ENCODE measurements around the gene CPA5. TPM values are rescaled to one million over a fixed set of nuclear protein-coding genes. Genes with fewer than 3 reads are reported as not detected.

CPA5 gene
- total RNA-seq, 2 donors from 2014 or later: not detected

DNA sequence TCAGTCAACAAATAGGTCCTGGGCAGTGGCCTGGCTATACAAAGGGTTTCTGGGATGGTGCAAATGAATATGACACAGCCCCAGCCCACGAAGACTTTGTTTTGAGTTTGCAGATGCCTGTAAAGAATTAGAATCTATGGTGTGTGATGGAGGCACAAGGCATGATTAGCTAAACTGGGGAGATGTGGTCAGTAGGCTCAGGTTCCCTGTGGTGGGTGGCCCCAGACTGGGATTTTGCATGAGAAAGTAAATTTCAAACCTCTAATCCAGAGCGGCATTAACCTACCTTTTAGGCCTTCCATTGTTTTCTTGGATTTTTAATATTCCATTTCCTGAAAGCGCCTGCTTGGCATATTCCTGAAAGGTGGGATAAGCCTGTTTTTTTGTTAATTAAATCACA, 6.4 kb upstream of the CPA5 start:
- Mint-ChIP-seq H3K36me3 (ENCODE audit: low read depth) (no peaks in the 10 kb centered on the region), H3K27me3 (ENCODE audit: insufficient read depth) (no peaks in the 10 kb centered on the region), H3K4me3 (no peak overlapping the region), H3K4me1 (peaks cover 6% of the 10 kb centered on the region), H3K27ac (no peak overlapping the region), H3K9me3 (no peaks in the 10 kb centered on the region)
- WGBS, 2 experiments (ENCODE audit: insufficient coverage in 1 of 2, insufficient read length in 1 of 2): 59 to 81% methylated on average over 2 to 3 of the region's 3 CpGs
- Histone ChIP-seq H3K27me3 (ENCODE audit: control insufficient read depth, insufficient read depth, low read length, poor library complexity, severe bottlenecking) (no peaks in the 10 kb centered on the region), H3K4me1 (ENCODE audit: control insufficient read depth, insufficient read depth, low read length) (no peaks in the 10 kb centered on the region), H3K9me3 (ENCODE audit: control insufficient read depth, low read length) (no peaks in the 10 kb centered on the region), H3K36me3 (ENCODE audit: control insufficient read depth, insufficient read depth, low read length) (no peaks in the 10 kb centered on the region), H3K27ac (ENCODE audit: low read depth, low read length) (no peak overlapping the region), H3K4me3 (ENCODE audit: low read length) (no peak overlapping the region), H3K9ac (ENCODE audit: extremely low read depth, low read length, poor library complexity, severe bottlenecking) (no peak overlapping the region)
- peak; percentile 36 for DNase-seq
- TF ChIP-seq, protein P1, sequence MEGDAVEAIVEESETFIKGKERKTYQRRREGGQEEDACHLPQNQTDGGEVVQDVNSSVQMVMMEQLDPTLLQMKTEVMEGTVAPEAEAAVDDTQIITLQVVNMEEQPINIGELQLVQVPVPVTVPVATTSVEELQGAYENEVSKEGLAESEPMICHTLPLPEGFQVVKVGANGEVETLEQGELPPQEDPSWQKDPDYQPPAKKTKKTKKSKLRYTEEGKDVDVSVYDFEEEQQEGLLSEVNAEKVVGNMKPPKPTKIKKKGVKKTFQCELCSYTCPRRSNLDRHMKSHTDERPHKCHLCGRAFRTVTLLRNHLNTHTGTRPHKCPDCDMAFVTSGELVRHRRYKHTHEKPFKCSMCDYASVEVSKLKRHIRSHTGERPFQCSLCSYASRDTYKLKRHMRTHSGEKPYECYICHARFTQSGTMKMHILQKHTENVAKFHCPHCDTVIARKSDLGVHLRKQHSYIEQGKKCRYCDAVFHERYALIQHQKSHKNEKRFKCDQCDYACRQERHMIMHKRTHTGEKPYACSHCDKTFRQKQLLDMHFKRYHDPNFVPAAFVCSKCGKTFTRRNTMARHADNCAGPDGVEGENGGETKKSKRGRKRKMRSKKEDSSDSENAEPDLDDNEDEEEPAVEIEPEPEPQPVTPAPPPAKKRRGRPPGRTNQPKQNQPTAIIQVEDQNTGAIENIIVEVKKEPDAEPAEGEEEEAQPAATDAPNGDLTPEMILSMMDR (conservative IDR thresholded peaks at IDR 0.05): no peak

DNA sequence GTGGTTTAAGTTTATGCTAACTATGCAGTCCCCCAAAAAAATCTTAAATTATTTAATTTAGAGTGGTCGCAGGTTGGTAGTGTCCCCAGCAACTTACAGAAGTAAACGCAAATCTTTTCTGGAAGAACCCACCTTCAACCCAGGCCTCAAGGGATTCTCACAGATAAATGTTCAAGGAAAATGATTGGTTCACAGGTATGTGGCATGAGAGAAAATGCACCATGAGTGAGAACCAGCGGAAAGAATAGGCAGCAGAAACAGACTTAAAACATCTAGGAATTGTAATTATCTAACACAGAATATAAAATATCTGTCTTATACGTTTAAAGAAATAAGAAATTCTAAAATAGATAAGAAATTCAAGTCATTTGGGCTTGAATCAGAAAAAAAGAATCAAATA, 2.7 kb upstream of the CPA5 start:
- no peak overlapping the region for H3K27ac Mint-ChIP-seq
- Histone ChIP-seq H3K27me3 (ENCODE audit: control insufficient read depth, insufficient read depth, low read length, poor library complexity, severe bottlenecking) (no peaks in the 10 kb centered on the region), H3K4me1 (ENCODE audit: control insufficient read depth, insufficient read depth, low read length) (no peaks in the 10 kb centered on the region), H3K36me3 (ENCODE audit: control insufficient read depth, insufficient read depth, low read length) (no peaks in the 10 kb centered on the region), H3K9me3 (ENCODE audit: control insufficient read depth, low read length) (no peaks in the 10 kb centered on the region), H3K4me3 (ENCODE audit: low read length) (no peak overlapping the region), H3K27ac (ENCODE audit: low read depth, low read length) (no peak overlapping the region), H3K9ac (ENCODE audit: extremely low read depth, low read length, poor library complexity, severe bottlenecking) (no peak overlapping the region)
- peaks cover 16% of the 10 kb centered on the region for H3K4me1 Mint-ChIP-seq
- no peak for DNase-seq
- no peaks in the 10 kb centered on the region for H3K36me3 Mint-ChIP-seq (ENCODE audit: low read depth)
- TF ChIP-seq, protein P1 (conservative IDR thresholded peaks at IDR 0.05): no peak
- WGBS, 2 experiments (ENCODE audit: insufficient coverage in 1 of 2, insufficient read length in 1 of 2): 87 to 100% methylated on average over 2 of the region's 4 CpGs
- H3K9me3 Mint-ChIP-seq: no peaks in the 10 kb centered on the region
- H3K27me3 Mint-ChIP-seq (ENCODE audit: insufficient read depth): no peaks in the 10 kb centered on the region
- H3K4me3 Mint-ChIP-seq: no peak overlapping the region

GRCh38 chr7:130342701-130343380, 1.8 kb upstream of the CPA5 start:
- H3K36me3 Mint-ChIP-seq (ENCODE audit: low read depth): no peaks in the 10 kb centered on the region
- Histone ChIP-seq H3K4me1 (ENCODE audit: control insufficient read depth, insufficient read depth, low read length) (no peaks in the 10 kb centered on the region), H3K9me3 (ENCODE audit: control insufficient read depth, low read length) (no peaks in the 10 kb centered on the region), H3K9ac (ENCODE audit: extremely low read depth, low read length, poor library complexity, severe bottlenecking) (no peak overlapping the region), H3K27ac (ENCODE audit: low read depth, low read length) (no peak overlapping the region), H3K27me3 (ENCODE audit: control insufficient read depth, insufficient read depth, low read length, poor library complexity, severe bottlenecking) (no peaks in the 10 kb centered on the region), H3K4me3 (ENCODE audit: low read length) (no peak overlapping the region), H3K36me3 (ENCODE audit: control insufficient read depth, insufficient read depth, low read length) (no peaks in the 10 kb centered on the region)
- H3K27me3 Mint-ChIP-seq (ENCODE audit: insufficient read depth): no peaks in the 10 kb centered on the region
- TF ChIP-seq, protein P1 (conservative IDR thresholded peaks at IDR 0.05): no peak
- H3K4me1 Mint-ChIP-seq: peaks cover 16% of the 10 kb centered on the region
- WGBS, 2 experiments (ENCODE audit: insufficient coverage in 1 of 2, insufficient read length in 1 of 2): 94 to 100% methylated on average over 2 to 3 of the region's 3 CpGs
- H3K9me3 Mint-ChIP-seq: no peaks in the 10 kb centered on the region
- DNase-seq: no peak
- no peak overlapping the region for H3K27ac Mint-ChIP-seq
- no peak overlapping the region for H3K4me3 Mint-ChIP-seq

All from endodermal cell (in vitro differentiated cells).